Measurements from ENCODE around the gene AKT2.

GRCh38 chr19:40225440-40226305, 59.5 kb downstream of the AKT2 start:
- TF ChIP-seq CTCF (IDR thresholded peaks at IDR 0.05) (no peak), SIN3A (IDR thresholded peaks at IDR 0.05; ENCODE audit: borderline replicate concordance, insufficient read depth, low read depth, low read length) (no peak), REST (IDR thresholded peaks at IDR 0.05; ENCODE audit: insufficient read depth in 1 of 2, low read depth in 2 of 2, low read length in 1 of 2) (no peak), TCF7L2 (IDR thresholded peaks at IDR 0.05; ENCODE audit: low read depth, low read length) (no peak)

All from Panc1 (cell line).